MCF 10A (cell line): ENCODE results near the gene SLU7. TPM values are rescaled to one million over a fixed set of nuclear protein-coding genes. Genes with fewer than 3 reads are reported as not detected.

ENCODE experiments used
- BruUV-seq: library from RNA; stranded (reverse); fragments of 400-500 nt; replicated peaks from 2 replicates; lab custom pipeline; 2021; lab: Mats Ljungman, UMichigan
- CTCF ChIA-PET: fragments of 300-600 bp; sonication (Branson Sonifier 250); formaldehyde crosslinking; extraction: SDS; loops from one replicate; lab custom pipeline; 2021; ENCODE audit warnings: antibody characterized with exemption, inconsistent platforms; lab: Yijun Ruan, JAX
- POLR2A ChIA-PET: fragments of 300-600, 350-650 bp; sonication (Branson Sonifier 250); formaldehyde crosslinking; extraction: SDS; loops from one replicate; lab custom pipeline; 2020; ENCODE audit warnings: antibody characterized with exemption, inconsistent platforms; lab: Yijun Ruan, JAX
- DNase-seq: peaks from one replicate; pipeline ENCODE4 v3.0.0-alpha.2; 2018; ENCODE audit not compliant: unreplicated experiment
- H3K27ac Mint-ChIP-seq: one replicate; pipeline ENCODE4 v1.8.0; 2022; ENCODE audit warnings: mild to moderate bottlenecking, low read depth, mixed read lengths; ENCODE audit not compliant: unreplicated experiment
- H3K27me3 Mint-ChIP-seq: one replicate; pipeline ENCODE4 v1.8.0; 2022; ENCODE audit warnings: mixed read lengths; ENCODE audit not compliant: insufficient read depth, unreplicated experiment
- H3K36me3 Mint-ChIP-seq: one replicate; pipeline ENCODE4 v1.8.0; 2022; ENCODE audit warnings: mild to moderate bottlenecking, moderate library complexity, mixed read lengths; ENCODE audit not compliant: insufficient read depth, unreplicated experiment
- H3K4me1 Mint-ChIP-seq: one replicate; pipeline ENCODE4 v1.8.0; 2022; ENCODE audit warnings: mixed read lengths; ENCODE audit not compliant: insufficient read depth, unreplicated experiment
- H3K4me3 Mint-ChIP-seq: one replicate; pipeline ENCODE4 v1.8.0; 2022; ENCODE audit warnings: mild to moderate bottlenecking, moderate library complexity, mixed read lengths; ENCODE audit not compliant: unreplicated experiment
- H3K9me3 Mint-ChIP-seq: one replicate; pipeline ENCODE4 v1.8.0; 2022; ENCODE audit warnings: mixed read lengths; ENCODE audit not compliant: unreplicated experiment
- intact Hi-C: fragments of 100-400 bp; cut with micrococcal nuclease; formaldehyde crosslinking; loops from 2 replicates; pipeline ENCODE4 v1.14.1; 2022
- total RNA-seq: library from RNA; stranded (reverse); gene quantifications from 2 replicates; pipeline ENCODE4 v1.2.3, GENCODE V29; 2022
- TF ChIP-seq, protein P1 (sequence below): fragments of 200-600 bp; IDR thresholded peaks from one replicate; pipeline ENCODE4 v1.8.0; 2022; ENCODE audit warnings: antibody characterized with exemption, mild to moderate bottlenecking; ENCODE audit not compliant: unreplicated experiment

SLU7 gene
- total RNA-seq, 1 experiment from 2014 or later = 64.6 TPM

DNA sequence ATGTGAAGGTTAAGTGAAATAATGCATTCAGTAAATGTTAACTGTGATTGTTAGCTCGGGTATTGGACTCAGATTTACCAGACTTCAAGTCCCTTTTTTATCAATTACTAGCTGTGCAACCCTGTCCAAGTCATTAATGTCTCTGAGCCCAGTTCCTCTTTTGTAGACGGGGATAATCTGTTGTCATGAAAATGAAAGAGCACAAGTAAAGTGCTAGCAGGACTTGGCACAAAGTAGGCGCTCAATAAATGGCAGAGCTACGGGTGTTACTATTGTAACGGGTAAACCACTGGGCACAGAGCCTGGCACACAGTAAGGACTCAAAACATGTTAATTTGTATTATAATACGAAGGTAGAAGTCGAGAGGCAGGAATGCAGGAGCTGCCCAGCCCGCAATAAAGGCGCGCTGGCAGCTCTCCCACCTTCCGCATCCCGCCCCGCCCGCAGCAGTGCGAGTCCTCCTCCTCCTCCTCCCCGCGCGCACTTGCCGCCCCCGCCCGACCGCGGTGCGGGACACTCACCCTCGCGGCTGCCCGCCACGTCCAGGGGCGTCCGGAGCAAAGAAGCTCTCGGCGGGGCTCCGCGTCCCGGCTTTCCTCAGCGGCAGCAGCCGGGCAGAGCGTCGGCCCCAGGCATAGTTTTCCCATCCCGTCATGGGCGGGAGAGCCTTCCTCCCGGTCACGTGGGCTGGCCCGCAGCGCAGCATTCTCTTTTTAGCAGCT, 48.7 kb downstream of the SLU7 start, which contains the start of gene C1QTNF2:
C1QTNF2 (minus strand) TSS at position 637 of the 723 bp plus-strand sequence. CDS start 15,615 bp downstream, outside the sequence.
- intact Hi-C loops = no loop called here
- H3K4me1 Mint-ChIP-seq = peaks cover 7% of the 10 kb centered on the region
- TF ChIP-seq, protein P1, sequence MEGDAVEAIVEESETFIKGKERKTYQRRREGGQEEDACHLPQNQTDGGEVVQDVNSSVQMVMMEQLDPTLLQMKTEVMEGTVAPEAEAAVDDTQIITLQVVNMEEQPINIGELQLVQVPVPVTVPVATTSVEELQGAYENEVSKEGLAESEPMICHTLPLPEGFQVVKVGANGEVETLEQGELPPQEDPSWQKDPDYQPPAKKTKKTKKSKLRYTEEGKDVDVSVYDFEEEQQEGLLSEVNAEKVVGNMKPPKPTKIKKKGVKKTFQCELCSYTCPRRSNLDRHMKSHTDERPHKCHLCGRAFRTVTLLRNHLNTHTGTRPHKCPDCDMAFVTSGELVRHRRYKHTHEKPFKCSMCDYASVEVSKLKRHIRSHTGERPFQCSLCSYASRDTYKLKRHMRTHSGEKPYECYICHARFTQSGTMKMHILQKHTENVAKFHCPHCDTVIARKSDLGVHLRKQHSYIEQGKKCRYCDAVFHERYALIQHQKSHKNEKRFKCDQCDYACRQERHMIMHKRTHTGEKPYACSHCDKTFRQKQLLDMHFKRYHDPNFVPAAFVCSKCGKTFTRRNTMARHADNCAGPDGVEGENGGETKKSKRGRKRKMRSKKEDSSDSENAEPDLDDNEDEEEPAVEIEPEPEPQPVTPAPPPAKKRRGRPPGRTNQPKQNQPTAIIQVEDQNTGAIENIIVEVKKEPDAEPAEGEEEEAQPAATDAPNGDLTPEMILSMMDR = no peak
- peaks cover 32% of the 10 kb centered on the region for H3K27me3 Mint-ChIP-seq
- no TSS peak for BruUV-seq
- H3K36me3 Mint-ChIP-seq = no peaks in the 10 kb centered on the region
- ChIA-PET POLR2A (interaction anchor here (0.7 to 0.9 kb wide), 6 partner anchors 18 to 159 kb away, joined by 3 to 4 read pairs (median 4); partner anchors contain the start of gene FAM200C), CTCF (interaction anchor here (0.6 to 1.8 kb wide), 11 partner anchors 10 to 348 kb away, joined by 3 to 8 read pairs (median 4); no protein-coding TSS in a partner anchor)
- H3K27ac Mint-ChIP-seq = no peak within 1 kb of the TSS
- DNase-seq = peak; percentile 53
- H3K4me3 Mint-ChIP-seq = peak within 1 kb of the TSS; percentile 64
- no peaks in the 10 kb centered on the region for H3K9me3 Mint-ChIP-seq

DNA sequence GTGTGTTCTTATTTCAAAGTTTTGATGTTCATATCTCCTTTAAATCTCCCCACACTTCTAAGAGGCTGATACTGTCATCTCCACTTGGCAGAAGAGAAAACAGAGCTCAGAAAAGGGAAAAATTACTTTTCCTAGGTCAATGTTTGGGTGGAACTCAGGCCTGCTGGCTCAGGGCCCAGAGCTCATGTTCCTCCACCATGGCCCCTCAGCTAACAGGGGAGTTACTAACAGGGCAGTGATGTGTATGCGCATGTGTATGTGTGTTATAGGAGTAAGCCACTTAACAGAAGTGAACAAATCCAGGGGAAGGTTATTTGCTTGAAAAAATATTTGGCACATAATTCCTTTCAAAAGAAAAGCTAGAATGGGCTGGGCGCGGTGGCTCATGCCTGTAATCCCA, 51.0 kb downstream of the SLU7 start:
- no peak overlapping the region for H3K27ac Mint-ChIP-seq
- no peaks in the 10 kb centered on the region for H3K36me3 Mint-ChIP-seq
- peaks cover 7% of the 10 kb centered on the region for H3K4me1 Mint-ChIP-seq
- TF ChIP-seq, protein P1 = no peak
- no TSS peak for BruUV-seq
- H3K27me3 Mint-ChIP-seq = peaks cover 13% of the 10 kb centered on the region
- CTCF ChIA-PET = interaction anchor here (0.5 to 3.2 kb wide), 5 partner anchors 23 to 346 kb away, joined by 3 to 13 read pairs (median 4); no protein-coding TSS in a partner anchor
- DNase-seq = no peak
- no peak overlapping the region for H3K4me3 Mint-ChIP-seq
- H3K9me3 Mint-ChIP-seq = no peaks in the 10 kb centered on the region
- POLR2A ChIA-PET = interaction anchor here (0.6 to 1.0 kb wide), 2 partner anchors 32 to 401 kb away, joined by 3 to 5 read pairs; partner anchors contain the start of gene FAM200C
- intact Hi-C loops = no loop called here

DNA sequence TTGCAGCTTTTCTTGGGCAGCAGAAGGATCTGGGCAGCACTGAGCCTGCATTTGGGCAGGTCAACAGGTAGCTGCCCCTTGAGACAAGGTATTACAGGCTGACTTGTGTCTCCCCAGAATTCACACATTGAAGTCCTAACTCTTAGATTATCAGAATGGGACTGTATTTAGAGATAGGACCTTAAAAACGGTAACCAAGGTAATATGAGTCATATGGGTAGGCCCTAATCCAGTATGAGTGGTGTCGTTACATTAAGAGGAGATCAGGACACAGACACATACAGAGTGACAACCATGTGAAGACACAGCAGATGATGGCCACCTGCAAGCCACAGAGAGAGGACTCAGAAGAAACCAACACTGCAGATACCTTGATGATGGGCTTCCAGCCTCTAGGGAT, 51.6 kb downstream of the SLU7 start:
- intact Hi-C loops = no loop called here
- H3K36me3 Mint-ChIP-seq = no peaks in the 10 kb centered on the region

More for the DNA sequence above, 51.6 kb downstream of the SLU7 start:
- no peak overlapping the region for H3K27ac Mint-ChIP-seq
- no TSS peak for BruUV-seq
- no peaks in the 10 kb centered on the region for H3K9me3 Mint-ChIP-seq
- no peak overlapping the region for H3K4me3 Mint-ChIP-seq
- DNase-seq = no peak
- ChIA-PET CTCF (interaction anchor here (0.5 to 3.2 kb wide), 6 partner anchors 15 to 345 kb away, joined by 4 to 13 read pairs (median 4); no protein-coding TSS in a partner anchor), POLR2A (interaction anchor here (0.6 to 0.7 kb wide), 2 partner anchors 24 to 178 kb away, joined by 3 read pairs; no protein-coding TSS in a partner anchor)
- TF ChIP-seq, protein P1 = no peak
- H3K27me3 Mint-ChIP-seq = peaks cover 13% of the 10 kb centered on the region
- peaks cover 7% of the 10 kb centered on the region for H3K4me1 Mint-ChIP-seq
